A673 (cell line): Measurements from ENCODE around the gene CNGA3. TPM values are rescaled to one million over a fixed set of nuclear protein-coding genes. Genes with fewer than 3 reads are reported as not detected.

ENCODE experiments used
- BruUV-seq: library from RNA; stranded (reverse); fragments of 400-500 nt; replicated peaks from 2 replicates; lab custom pipeline; 2021; lab: Mats Ljungman, UMichigan
- CTCF ChIA-PET: fragments of 300-600 bp; sonication (Branson Sonifier 250); formaldehyde crosslinking; loops from one replicate; lab custom pipeline; 2022; ENCODE audit warnings: antibody characterized with exemption; lab: Charles Lee
- POLR2A ChIA-PET: fragments of 300-600 bp; sonication (Branson Sonifier 250); formaldehyde crosslinking; loops from one replicate; lab custom pipeline; 2022; ENCODE audit warnings: antibody characterized with exemption; ENCODE audit not compliant: low non-redundant PET; lab: Charles Lee
- DNase-seq: peaks from one replicate; pipeline ENCODE4 v3.0.0-alpha.2; 2015; ENCODE audit warnings: low spot score
- H3K27ac ChIP-seq: fragments of 200-600 bp; sonication (generic); 2 replicates; pipeline ENCODE4 v1.5.1; 2016; ENCODE audit warnings: mixed run types, low read depth, mild to moderate bottlenecking, mixed read lengths, antibody characterized with exemption, low read length; ENCODE audit not compliant: poor library complexity, severe bottlenecking
- H3K27me3 ChIP-seq: fragments of 200-600 bp; sonication (generic); replicated peaks from 2 replicates; pipeline ENCODE4 v1.6.1; 2017; ENCODE audit warnings: mixed run types, low read depth, mild to moderate bottlenecking, mixed read lengths, antibody characterized with exemption, low read length; ENCODE audit not compliant: insufficient read depth, poor library complexity
- H3K36me3 ChIP-seq: fragments of 200-600 bp; sonication (generic); 2 replicates; pipeline ENCODE4 v1.6.1; 2016; ENCODE audit warnings: mixed run types, mild to moderate bottlenecking, mixed read lengths, antibody characterized with exemption, low read length; ENCODE audit not compliant: insufficient read depth, poor library complexity, severe bottlenecking
- H3K4me1 ChIP-seq: fragments of 200-600 bp; sonication (generic); 2 replicates; pipeline ENCODE4 v1.6.1; 2017; ENCODE audit warnings: mixed run types, mild to moderate bottlenecking, mixed read lengths, antibody characterized with exemption, low read length; ENCODE audit not compliant: insufficient read depth, poor library complexity, severe bottlenecking
- H3K4me3 ChIP-seq: fragments of 200-600 bp; sonication (generic); 2 replicates; pipeline ENCODE4 v1.5.1; 2016; ENCODE audit warnings: low read depth, mixed run types, mild to moderate bottlenecking, mixed read lengths, low read length; ENCODE audit not compliant: poor library complexity, severe bottlenecking
- H3K9me3 ChIP-seq: fragments of 200-600 bp; sonication (generic); 2 replicates; pipeline ENCODE4 v1.6.1; 2016; ENCODE audit warnings: mixed run types, low read depth, mild to moderate bottlenecking, mixed read lengths, antibody characterized with exemption, low read length; ENCODE audit not compliant: poor library complexity, severe bottlenecking
- EZH2 ChIP-seq: fragments of 200-600 bp; sonication (generic); IDR thresholded peaks from 2 replicates; pipeline ENCODE4 v1.6.1; 2017; ENCODE audit warnings: borderline replicate concordance, low read depth, mild to moderate bottlenecking, mixed read lengths, antibody characterized with exemption, low read length; ENCODE audit not compliant: poor library complexity, severe bottlenecking
- intact Hi-C: fragments of 100-400 bp; cut with micrococcal nuclease; formaldehyde crosslinking; loops from one replicate; pipeline ENCODE4 v1.10.0; 2022; ENCODE audit not compliant: unreplicated experiment
- total RNA-seq: library from RNA; stranded (reverse); gene quantifications from 2 replicates; pipeline ENCODE4 v1.2.3, GENCODE V29; 2021
- TF ChIP-seq, protein P1 (sequence below): fragments of 300-800, 200-600 bp; sonication (generic); conservative IDR thresholded peaks from 2 replicates; pipeline ENCODE4 v1.5.1; 2017; ENCODE audit warnings: low read depth, mild to moderate bottlenecking, antibody characterized with exemption, low read length, moderate library complexity, mixed read lengths

CNGA3 gene
- total RNA-seq, 1 experiment from 2014 or later = not detected

GRCh38 chr2:98369710-98370239 is 23.5 kb downstream of the CNGA3 start:
- BruUV-seq = no TSS peak
- Histone ChIP-seq H3K36me3 (no peaks in the 10 kb centered on the region), H3K4me1 (no peaks in the 10 kb centered on the region), H3K9me3 (no peaks in the 10 kb centered on the region), H3K27me3 (peaks cover 29% of the 10 kb centered on the region), H3K4me3 (no peak overlapping the region), H3K27ac (no peak overlapping the region)
- intact Hi-C loops = no loop called here
- ChIA-PET POLR2A (no interaction called here), CTCF (no interaction called here)
- no peak for DNase-seq
- TF ChIP-seq EZH2 = no peak
- TF ChIP-seq, protein P1, sequence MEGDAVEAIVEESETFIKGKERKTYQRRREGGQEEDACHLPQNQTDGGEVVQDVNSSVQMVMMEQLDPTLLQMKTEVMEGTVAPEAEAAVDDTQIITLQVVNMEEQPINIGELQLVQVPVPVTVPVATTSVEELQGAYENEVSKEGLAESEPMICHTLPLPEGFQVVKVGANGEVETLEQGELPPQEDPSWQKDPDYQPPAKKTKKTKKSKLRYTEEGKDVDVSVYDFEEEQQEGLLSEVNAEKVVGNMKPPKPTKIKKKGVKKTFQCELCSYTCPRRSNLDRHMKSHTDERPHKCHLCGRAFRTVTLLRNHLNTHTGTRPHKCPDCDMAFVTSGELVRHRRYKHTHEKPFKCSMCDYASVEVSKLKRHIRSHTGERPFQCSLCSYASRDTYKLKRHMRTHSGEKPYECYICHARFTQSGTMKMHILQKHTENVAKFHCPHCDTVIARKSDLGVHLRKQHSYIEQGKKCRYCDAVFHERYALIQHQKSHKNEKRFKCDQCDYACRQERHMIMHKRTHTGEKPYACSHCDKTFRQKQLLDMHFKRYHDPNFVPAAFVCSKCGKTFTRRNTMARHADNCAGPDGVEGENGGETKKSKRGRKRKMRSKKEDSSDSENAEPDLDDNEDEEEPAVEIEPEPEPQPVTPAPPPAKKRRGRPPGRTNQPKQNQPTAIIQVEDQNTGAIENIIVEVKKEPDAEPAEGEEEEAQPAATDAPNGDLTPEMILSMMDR = no peak

DNA sequence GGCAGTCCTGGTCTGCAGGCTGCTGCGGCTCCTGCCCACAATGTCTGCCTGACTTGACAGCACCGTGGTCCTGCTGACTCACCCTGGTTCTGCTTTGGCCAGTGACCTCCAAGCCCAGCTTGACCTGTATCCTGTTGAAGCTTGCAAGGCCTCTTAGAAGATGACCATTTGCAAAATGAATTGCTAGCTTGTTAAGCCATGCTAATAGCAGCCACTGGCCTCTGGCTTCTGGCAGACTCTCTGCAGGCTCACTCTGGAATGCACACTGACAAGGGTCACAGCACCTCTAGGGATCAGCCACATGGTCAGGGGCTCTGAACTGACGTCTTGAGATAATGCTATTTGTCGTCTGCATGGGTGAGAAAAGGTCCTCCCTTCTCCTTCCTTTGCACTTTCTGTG is 25.9 kb downstream of the CNGA3 start:
- Histone ChIP-seq H3K36me3 (no peaks in the 10 kb centered on the region), H3K4me1 (no peaks in the 10 kb centered on the region), H3K27ac (no peak overlapping the region), H3K4me3 (no peak overlapping the region), H3K27me3 (peaks cover 44% of the 10 kb centered on the region), H3K9me3 (no peaks in the 10 kb centered on the region)
- no peak for DNase-seq
- ChIA-PET POLR2A (no interaction called here), CTCF (no interaction called here)
- BruUV-seq = no TSS peak
- intact Hi-C loops = no loop called here
- TF ChIP-seq, protein P1 = no peak
- TF ChIP-seq EZH2 = no peak

GRCh38 chr2:98372579-98372978 is 26.3 kb downstream of the CNGA3 start:
- TF ChIP-seq, protein P1 = no peak
- no peak for TF ChIP-seq EZH2
- BruUV-seq = no TSS peak
- H3K9me3 ChIP-seq = no peaks in the 10 kb centered on the region
- H3K36me3 ChIP-seq = no peaks in the 10 kb centered on the region
- peaks cover 45% of the 10 kb centered on the region for H3K27me3 ChIP-seq
- no peak for DNase-seq
- intact Hi-C loops = no loop called here
- ChIA-PET CTCF (no interaction called here), POLR2A (no interaction called here)
- no peak overlapping the region for H3K27ac ChIP-seq
- H3K4me3 ChIP-seq = no peak overlapping the region
- H3K4me1 ChIP-seq = no peaks in the 10 kb centered on the region
